GM23248 (cell line): ENCODE measurements around the gene TOR3A.

ENCODE experiments used
- EZH2 ChIP-seq: fragments of 200-600 bp; sonication (generic); IDR thresholded peaks from 2 replicates; pipeline ENCODE4 v1.6.1; 2018; ENCODE audit warnings: antibody characterized with exemption, mild to moderate bottlenecking; ENCODE audit not compliant: insufficient read depth, poor library complexity, severe bottlenecking
- EZH2phosphoT487 ChIP-seq: fragments of 200-600 bp; sonication (generic); IDR thresholded peaks from 2 replicates; pipeline ENCODE4 v1.6.1; 2018; ENCODE audit warnings: antibody characterized with exemption, moderate library complexity, mild to moderate bottlenecking, low read depth; ENCODE audit not compliant: insufficient read depth

- TF ChIP-seq EZH2: no peak
- 0 out of 2 replicates have a peak, but pooled peaks have one; percentile 66 for TF ChIP-seq EZH2phosphoT487
Observed at GRCh38 chr1:179036844-179037465, 44.9 kb upstream of the TOR3A start.
